ENCODE data around the gene APOA4.

DNA sequence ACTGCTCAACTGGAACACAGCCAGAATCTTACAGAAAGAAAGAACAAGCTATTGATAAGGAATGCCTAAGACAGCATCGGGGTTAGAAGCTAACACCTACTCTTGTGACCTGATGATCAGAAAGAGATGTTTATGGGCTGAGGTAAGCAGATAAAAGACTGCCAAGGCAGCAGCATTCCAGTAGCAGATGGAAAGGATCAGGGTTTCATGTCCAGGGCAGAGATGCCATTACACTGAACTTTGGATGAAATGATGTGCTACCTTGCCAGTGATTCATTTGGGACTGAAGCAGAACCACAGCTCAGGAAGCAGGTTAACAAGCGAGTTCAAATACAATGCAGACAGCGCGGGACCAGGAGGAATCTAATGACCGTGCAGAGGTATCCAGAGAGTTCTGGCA is 41.4 kb upstream of the APOA4 start:
- TF ChIP-seq, protein P1, sequence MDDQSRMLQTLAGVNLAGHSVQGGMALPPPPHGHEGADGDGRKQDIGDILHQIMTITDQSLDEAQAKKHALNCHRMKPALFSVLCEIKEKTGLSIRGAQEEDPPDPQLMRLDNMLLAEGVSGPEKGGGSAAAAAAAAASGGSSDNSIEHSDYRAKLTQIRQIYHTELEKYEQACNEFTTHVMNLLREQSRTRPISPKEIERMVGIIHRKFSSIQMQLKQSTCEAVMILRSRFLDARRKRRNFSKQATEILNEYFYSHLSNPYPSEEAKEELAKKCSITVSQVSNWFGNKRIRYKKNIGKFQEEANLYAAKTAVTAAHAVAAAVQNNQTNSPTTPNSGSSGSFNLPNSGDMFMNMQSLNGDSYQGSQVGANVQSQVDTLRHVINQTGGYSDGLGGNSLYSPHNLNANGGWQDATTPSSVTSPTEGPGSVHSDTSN (CRISPR knock-in tag; IDR thresholded peaks at IDR 0.05), result no peak
- TF ChIP-seq ZNF629 (tag by site-specific recombination; IDR thresholded peaks at IDR 0.05) (no peak), KLF8 (tag by site-specific recombination; IDR thresholded peaks at IDR 0.05) (no peak), MZF1 (tag by site-specific recombination; IDR thresholded peaks at IDR 0.05; ENCODE audit: borderline replicate concordance) (no peak)
- TF ChIP-seq, protein P2, sequence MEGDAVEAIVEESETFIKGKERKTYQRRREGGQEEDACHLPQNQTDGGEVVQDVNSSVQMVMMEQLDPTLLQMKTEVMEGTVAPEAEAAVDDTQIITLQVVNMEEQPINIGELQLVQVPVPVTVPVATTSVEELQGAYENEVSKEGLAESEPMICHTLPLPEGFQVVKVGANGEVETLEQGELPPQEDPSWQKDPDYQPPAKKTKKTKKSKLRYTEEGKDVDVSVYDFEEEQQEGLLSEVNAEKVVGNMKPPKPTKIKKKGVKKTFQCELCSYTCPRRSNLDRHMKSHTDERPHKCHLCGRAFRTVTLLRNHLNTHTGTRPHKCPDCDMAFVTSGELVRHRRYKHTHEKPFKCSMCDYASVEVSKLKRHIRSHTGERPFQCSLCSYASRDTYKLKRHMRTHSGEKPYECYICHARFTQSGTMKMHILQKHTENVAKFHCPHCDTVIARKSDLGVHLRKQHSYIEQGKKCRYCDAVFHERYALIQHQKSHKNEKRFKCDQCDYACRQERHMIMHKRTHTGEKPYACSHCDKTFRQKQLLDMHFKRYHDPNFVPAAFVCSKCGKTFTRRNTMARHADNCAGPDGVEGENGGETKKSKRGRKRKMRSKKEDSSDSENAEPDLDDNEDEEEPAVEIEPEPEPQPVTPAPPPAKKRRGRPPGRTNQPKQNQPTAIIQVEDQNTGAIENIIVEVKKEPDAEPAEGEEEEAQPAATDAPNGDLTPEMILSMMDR (tag by site-specific recombination; IDR thresholded peaks at IDR 0.05), result no peak
